ENCODE measurements around the gene PIP4K2A.

DNA sequence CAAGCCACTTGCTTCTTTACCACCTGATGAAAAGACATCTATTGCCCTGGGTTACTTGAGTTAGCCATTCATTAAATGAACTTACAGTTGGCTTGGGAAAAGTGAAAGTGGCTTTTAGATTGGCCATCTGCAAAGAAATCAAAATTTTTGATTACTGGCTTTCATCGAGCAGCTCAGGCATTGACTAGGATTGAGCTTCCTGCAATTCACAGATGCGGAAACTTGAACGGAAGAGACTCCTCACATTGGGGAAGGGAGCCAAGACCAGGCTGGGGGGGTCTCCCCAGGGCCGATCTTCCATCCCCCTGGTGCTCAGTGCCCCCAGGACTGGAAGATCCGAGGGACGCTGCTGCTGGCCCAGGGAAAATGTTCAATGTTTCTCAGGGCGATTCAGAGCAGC, 145.4 kb downstream of the PIP4K2A start:
- TF ChIP-seq, protein P1, sequence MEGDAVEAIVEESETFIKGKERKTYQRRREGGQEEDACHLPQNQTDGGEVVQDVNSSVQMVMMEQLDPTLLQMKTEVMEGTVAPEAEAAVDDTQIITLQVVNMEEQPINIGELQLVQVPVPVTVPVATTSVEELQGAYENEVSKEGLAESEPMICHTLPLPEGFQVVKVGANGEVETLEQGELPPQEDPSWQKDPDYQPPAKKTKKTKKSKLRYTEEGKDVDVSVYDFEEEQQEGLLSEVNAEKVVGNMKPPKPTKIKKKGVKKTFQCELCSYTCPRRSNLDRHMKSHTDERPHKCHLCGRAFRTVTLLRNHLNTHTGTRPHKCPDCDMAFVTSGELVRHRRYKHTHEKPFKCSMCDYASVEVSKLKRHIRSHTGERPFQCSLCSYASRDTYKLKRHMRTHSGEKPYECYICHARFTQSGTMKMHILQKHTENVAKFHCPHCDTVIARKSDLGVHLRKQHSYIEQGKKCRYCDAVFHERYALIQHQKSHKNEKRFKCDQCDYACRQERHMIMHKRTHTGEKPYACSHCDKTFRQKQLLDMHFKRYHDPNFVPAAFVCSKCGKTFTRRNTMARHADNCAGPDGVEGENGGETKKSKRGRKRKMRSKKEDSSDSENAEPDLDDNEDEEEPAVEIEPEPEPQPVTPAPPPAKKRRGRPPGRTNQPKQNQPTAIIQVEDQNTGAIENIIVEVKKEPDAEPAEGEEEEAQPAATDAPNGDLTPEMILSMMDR (IDR thresholded peaks at IDR 0.05): no peak
- no peak for TF ChIP-seq POLR2A (IDR thresholded peaks at IDR 0.05)

All from breast epithelium (tissue), 3 donors.